T-helper 2 cell treated with Interferon-gamma antibody and Interleukin-4, amounts not matched to agents 5 μg/mL and 100 μg/mL, for 36 hours (primary cell): Measurements from ENCODE around the gene PKD2.

Experiments
- DNase-seq: peaks from one replicate; pipeline ENCODE4 v3.0.0; 2021; ENCODE audit warnings: low spot score
- H3K27ac Mint-ChIP-seq: one replicate; pipeline ENCODE4 v1.8.0; 2021; ENCODE audit warnings: mild to moderate bottlenecking, mixed read lengths
- H3K27me3 Mint-ChIP-seq: one replicate; pipeline ENCODE4 v1.8.0; 2021; ENCODE audit warnings: low read depth, mixed read lengths
- H3K36me3 Mint-ChIP-seq: one replicate; pipeline ENCODE4 v1.8.0; 2021; ENCODE audit warnings: low read depth, mixed read lengths
- H3K4me1 Mint-ChIP-seq: one replicate; pipeline ENCODE4 v1.8.0; 2021; ENCODE audit warnings: low read depth, mixed read lengths
- H3K4me3 Mint-ChIP-seq: one replicate; pipeline ENCODE4 v1.8.0; 2022; ENCODE audit warnings: mild to moderate bottlenecking, moderate library complexity, mixed read lengths
- H3K9me3 Mint-ChIP-seq: one replicate; pipeline ENCODE4 v1.8.0; 2021; ENCODE audit warnings: mixed read lengths

The PKD2 gene

GRCh38 chr4:88078579-88078978, 71.1 kb downstream of the PKD2 start:
- no peaks in the 10 kb centered on the region for H3K27me3 Mint-ChIP-seq
- H3K4me3 Mint-ChIP-seq = no peak overlapping the region
- no peaks in the 10 kb centered on the region for H3K9me3 Mint-ChIP-seq
- no peaks in the 10 kb centered on the region for H3K4me1 Mint-ChIP-seq
- no peak overlapping the region for H3K27ac Mint-ChIP-seq
- no peak for DNase-seq
- H3K36me3 Mint-ChIP-seq = peaks cover 20% of the 10 kb centered on the region

GRCh38 chr4:88080626-88081025, 73.2 kb downstream of the PKD2 start:
- H3K36me3 Mint-ChIP-seq = peaks cover 8% of the 10 kb centered on the region
- no peaks in the 10 kb centered on the region for H3K4me1 Mint-ChIP-seq
- no peaks in the 10 kb centered on the region for H3K27me3 Mint-ChIP-seq
- no peaks in the 10 kb centered on the region for H3K9me3 Mint-ChIP-seq
- no peak overlapping the region for H3K4me3 Mint-ChIP-seq
- H3K27ac Mint-ChIP-seq = no peak overlapping the region
- DNase-seq = no peak

GRCh38 chr4:88087004-88087403, 79.6 kb downstream of the PKD2 start:
- H3K4me3 Mint-ChIP-seq = no peak overlapping the region
- no peak for DNase-seq
- no peak overlapping the region for H3K27ac Mint-ChIP-seq
- H3K36me3 Mint-ChIP-seq = no peaks in the 10 kb centered on the region
- no peaks in the 10 kb centered on the region for H3K9me3 Mint-ChIP-seq
- no peaks in the 10 kb centered on the region for H3K4me1 Mint-ChIP-seq
- no peaks in the 10 kb centered on the region for H3K27me3 Mint-ChIP-seq

GRCh38 chr4:88090898-88091297, 83.5 kb downstream of the PKD2 start:
- Mint-ChIP-seq H3K36me3 (no peaks in the 10 kb centered on the region), H3K27me3 (no peaks in the 10 kb centered on the region), H3K4me3 (no peak overlapping the region), H3K27ac (no peak overlapping the region), H3K4me1 (no peaks in the 10 kb centered on the region), H3K9me3 (no peaks in the 10 kb centered on the region)
- DNase-seq = no peak

GRCh38 chr4:88091378-88091777, 83.9 kb downstream of the PKD2 start:
- Mint-ChIP-seq H3K27me3 (no peaks in the 10 kb centered on the region), H3K4me3 (no peak overlapping the region), H3K4me1 (no peaks in the 10 kb centered on the region), H3K27ac (no peak overlapping the region), H3K36me3 (no peaks in the 10 kb centered on the region), H3K9me3 (no peaks in the 10 kb centered on the region)
- no peak for DNase-seq

GRCh38 chr4:88093874-88094273, 86.4 kb downstream of the PKD2 start:
- Mint-ChIP-seq H3K27ac (no peak overlapping the region), H3K9me3 (no peaks in the 10 kb centered on the region), H3K4me1 (no peaks in the 10 kb centered on the region), H3K27me3 (peaks cover 4% of the 10 kb centered on the region), H3K36me3 (no peaks in the 10 kb centered on the region), H3K4me3 (no peak overlapping the region)
- no peak for DNase-seq

- Mint-ChIP-seq H3K9me3 (no peaks in the 10 kb centered on the region), H3K36me3 (no peaks in the 10 kb centered on the region), H3K27ac (no peak overlapping the region), H3K4me3 (no peak overlapping the region), H3K4me1 (no peaks in the 10 kb centered on the region), H3K27me3 (peaks cover 4% of the 10 kb centered on the region)
- no peak for DNase-seq
Observed at GRCh38 chr4:88097301-88097700, 89.9 kb downstream of the PKD2 start.

GRCh38 chr4:88097781-88098180, 90.3 kb downstream of the PKD2 start:
- Mint-ChIP-seq H3K27ac (no peak overlapping the region), H3K9me3 (no peaks in the 10 kb centered on the region)

GRCh38 chr4:88098993-88099752, 91.7 kb downstream of the PKD2 start:
- no peak for DNase-seq
- Mint-ChIP-seq H3K9me3 (no peaks in the 10 kb centered on the region), H3K4me3 (no peak overlapping the region), H3K4me1 (no peaks in the 10 kb centered on the region), H3K36me3 (no peaks in the 10 kb centered on the region), H3K27ac (no peak overlapping the region), H3K27me3 (peaks cover 4% of the 10 kb centered on the region)

More at GRCh38 chr4:88097781-88098180, 90.3 kb downstream of the PKD2 start:
- H3K36me3 Mint-ChIP-seq = no peaks in the 10 kb centered on the region
- no peak overlapping the region for H3K4me3 Mint-ChIP-seq
- H3K4me1 Mint-ChIP-seq = no peaks in the 10 kb centered on the region
- no peak for DNase-seq
- H3K27me3 Mint-ChIP-seq = peaks cover 4% of the 10 kb centered on the region

- no peaks in the 10 kb centered on the region for H3K4me1 Mint-ChIP-seq
- no peak overlapping the region for H3K27ac Mint-ChIP-seq
- peaks cover 4% of the 10 kb centered on the region for H3K27me3 Mint-ChIP-seq
- no peak for DNase-seq
- H3K36me3 Mint-ChIP-seq = no peaks in the 10 kb centered on the region
- no peaks in the 10 kb centered on the region for H3K9me3 Mint-ChIP-seq
- no peak overlapping the region for H3K4me3 Mint-ChIP-seq
Observed at GRCh38 chr4:88101165-88101564, 93.7 kb downstream of the PKD2 start.

- Mint-ChIP-seq H3K36me3 (no peaks in the 10 kb centered on the region), H3K4me1 (no peaks in the 10 kb centered on the region), H3K27me3 (peaks cover 4% of the 10 kb centered on the region), H3K4me3 (no peak overlapping the region), H3K27ac (no peak overlapping the region), H3K9me3 (no peaks in the 10 kb centered on the region)
- no peak for DNase-seq
Observed at GRCh38 chr4:88102026-88102425, 94.6 kb downstream of the PKD2 start.

- H3K4me1 Mint-ChIP-seq = no peaks in the 10 kb centered on the region
- no peaks in the 10 kb centered on the region for H3K36me3 Mint-ChIP-seq
- H3K9me3 Mint-ChIP-seq = no peaks in the 10 kb centered on the region
- no peaks in the 10 kb centered on the region for H3K27me3 Mint-ChIP-seq
- no peak overlapping the region for H3K27ac Mint-ChIP-seq
- no peak overlapping the region for H3K4me3 Mint-ChIP-seq
- DNase-seq = no peak
Observed at GRCh38 chr4:88104902-88105610, 97.6 kb downstream of the PKD2 start.

- H3K4me3 Mint-ChIP-seq = no peak overlapping the region
- no peaks in the 10 kb centered on the region for H3K4me1 Mint-ChIP-seq
- no peaks in the 10 kb centered on the region for H3K36me3 Mint-ChIP-seq
- no peak overlapping the region for H3K27ac Mint-ChIP-seq
- DNase-seq = no peak
- H3K9me3 Mint-ChIP-seq = no peaks in the 10 kb centered on the region
- no peaks in the 10 kb centered on the region for H3K27me3 Mint-ChIP-seq
Observed at GRCh38 chr4:88106205-88106604, 98.8 kb downstream of the PKD2 start.

- no peak overlapping the region for H3K4me3 Mint-ChIP-seq
- H3K27ac Mint-ChIP-seq = no peak overlapping the region
- no peaks in the 10 kb centered on the region for H3K36me3 Mint-ChIP-seq
- H3K9me3 Mint-ChIP-seq = no peaks in the 10 kb centered on the region
- H3K4me1 Mint-ChIP-seq = no peaks in the 10 kb centered on the region
- no peaks in the 10 kb centered on the region for H3K27me3 Mint-ChIP-seq
- no peak for DNase-seq
Observed at GRCh38 chr4:88107406-88108107, 100.1 kb downstream of the PKD2 start.
